ENCODE data around the gene DHRS2. TPM values are rescaled to one million over a fixed set of nuclear protein-coding genes. Genes with fewer than 3 reads are reported as not detected.
A peak's percentile ranks its signal among the peaks of the same experiment; 100 is the strongest.

DHRS2 gene
- total RNA-seq, 2 experiments from 2014 or later: 1.1 to 1.5 TPM

DNA sequence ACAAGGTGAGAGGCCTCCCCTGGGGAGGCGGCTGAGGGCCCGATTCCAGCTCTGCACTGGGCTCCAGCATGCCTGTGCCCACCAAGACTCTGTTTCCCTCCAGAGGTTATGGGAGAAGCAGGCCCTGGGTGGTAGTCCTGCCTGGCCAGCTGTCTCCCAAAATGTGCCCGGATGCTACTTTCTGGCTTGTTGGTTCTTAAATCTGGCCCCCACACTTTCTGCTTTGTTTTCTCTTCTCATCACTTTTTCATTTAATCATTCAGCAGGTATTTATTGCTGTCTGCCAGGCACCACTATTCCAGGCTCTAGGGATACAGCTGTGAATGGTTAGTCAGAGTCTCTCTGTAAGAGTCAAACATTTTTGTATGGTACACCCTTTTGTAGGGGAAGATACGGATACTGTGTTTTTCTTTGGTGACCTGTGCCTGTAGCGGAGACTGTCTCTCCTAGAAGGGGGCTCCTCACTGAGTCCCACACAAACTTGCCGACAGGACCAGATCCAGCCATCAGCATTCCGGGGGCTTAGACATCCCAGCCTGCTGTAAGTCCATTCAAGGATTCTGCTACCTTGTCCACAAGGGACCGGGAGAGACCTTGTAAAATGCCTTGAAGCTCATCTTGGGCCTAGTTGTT is 3.8 kb downstream of the DHRS2 start:
- H3K36me3 Mint-ChIP-seq (ENCODE audit: low read depth): no peaks in the 10 kb centered on the region
- peaks cover 2% of the 10 kb centered on the region for H3K9me3 Mint-ChIP-seq
- peaks cover 5% of the 10 kb centered on the region for H3K4me1 Mint-ChIP-seq
- no peak overlapping the region for H3K4me3 Mint-ChIP-seq
- CTCF ChIA-PET: interaction anchor here (2.8 kb wide), 1 partner anchor 9 kb away, joined by 24 read pairs; no protein-coding TSS in a partner anchor
- no peaks in the 10 kb centered on the region for H3K27me3 Mint-ChIP-seq
- POLR2A ChIA-PET: no interaction called here
- H3K27ac Mint-ChIP-seq: no peak overlapping the region
- DNase-seq: no peak

DNA sequence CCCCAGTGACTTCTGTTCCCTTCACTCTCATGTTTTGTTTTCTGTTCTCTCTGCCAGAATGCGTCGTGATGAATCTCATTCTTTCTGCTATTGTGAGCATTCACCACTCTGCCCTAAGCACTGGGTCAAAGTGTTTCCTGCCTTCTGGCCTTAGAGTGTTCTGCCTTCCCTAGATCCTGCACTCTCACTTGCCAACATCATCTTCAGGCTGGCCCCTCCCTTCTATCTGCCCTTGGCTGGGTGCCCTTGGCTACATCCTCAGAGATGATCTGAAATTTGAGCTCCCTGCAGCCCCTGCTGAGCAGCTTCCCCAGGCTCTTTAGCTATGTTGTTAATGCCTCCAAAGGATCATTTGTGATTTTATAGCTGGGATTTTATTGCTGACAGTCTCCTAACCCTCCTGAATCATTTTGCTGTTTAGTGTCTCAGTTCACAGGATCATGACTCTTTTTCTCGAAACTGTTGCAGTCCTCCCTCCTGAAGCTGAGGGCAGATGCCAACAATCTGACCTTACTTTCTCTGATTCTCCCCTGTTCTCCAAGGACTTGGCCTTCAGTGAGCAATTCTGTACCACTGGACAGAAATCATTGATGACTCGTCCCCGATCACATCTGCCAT is 4.5 kb downstream of the DHRS2 start:
- Mint-ChIP-seq H3K4me1 (peaks cover 8% of the 10 kb centered on the region), H3K4me3 (no peak overlapping the region), H3K27me3 (no peaks in the 10 kb centered on the region), H3K27ac (no peak overlapping the region), H3K36me3 (ENCODE audit: low read depth) (no peaks in the 10 kb centered on the region), H3K9me3 (peaks cover 2% of the 10 kb centered on the region)
- ChIA-PET POLR2A (no interaction called here), CTCF (interaction anchor here (2.8 kb wide), 1 partner anchor 9 kb away, joined by 24 read pairs; no protein-coding TSS in a partner anchor)
- no peak for DNase-seq

DNA sequence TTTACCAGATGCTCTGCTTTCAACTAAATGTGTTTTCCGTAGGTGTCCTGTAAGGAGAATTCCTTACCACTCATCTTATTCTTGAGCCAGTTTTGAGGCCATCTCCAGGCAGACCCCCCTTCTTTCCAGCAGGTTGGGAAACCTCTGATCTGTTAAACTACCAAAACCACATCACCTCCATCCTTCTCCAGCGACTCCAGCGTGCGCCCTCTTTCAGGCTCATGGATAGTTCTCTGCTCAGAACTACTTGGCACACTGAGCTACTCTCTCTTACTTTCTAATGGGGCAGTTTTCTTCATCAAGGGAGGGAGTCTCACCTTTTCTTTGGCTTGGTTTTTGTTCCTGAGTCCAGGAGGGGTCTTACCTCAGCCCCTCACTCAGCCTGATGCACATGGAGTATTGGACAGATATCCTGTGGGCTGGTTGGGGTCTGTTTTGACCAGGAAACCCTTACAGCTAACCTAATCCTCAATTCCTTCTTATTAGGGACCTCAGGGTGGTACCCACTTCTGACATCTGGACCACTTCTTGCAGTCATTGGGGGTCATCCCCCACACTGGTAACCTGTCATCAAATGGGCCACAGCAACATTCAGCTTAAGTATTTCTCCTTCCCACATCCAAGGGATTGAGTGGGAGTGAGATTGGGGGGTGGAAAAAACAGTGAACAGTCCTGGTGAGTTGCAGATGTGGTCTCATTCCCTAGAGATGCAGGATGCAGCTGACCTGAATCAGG is 5.2 kb downstream of the DHRS2 start:
- no peak for DNase-seq
- peaks cover 2% of the 10 kb centered on the region for H3K9me3 Mint-ChIP-seq
- POLR2A ChIA-PET: no interaction called here

DNA sequence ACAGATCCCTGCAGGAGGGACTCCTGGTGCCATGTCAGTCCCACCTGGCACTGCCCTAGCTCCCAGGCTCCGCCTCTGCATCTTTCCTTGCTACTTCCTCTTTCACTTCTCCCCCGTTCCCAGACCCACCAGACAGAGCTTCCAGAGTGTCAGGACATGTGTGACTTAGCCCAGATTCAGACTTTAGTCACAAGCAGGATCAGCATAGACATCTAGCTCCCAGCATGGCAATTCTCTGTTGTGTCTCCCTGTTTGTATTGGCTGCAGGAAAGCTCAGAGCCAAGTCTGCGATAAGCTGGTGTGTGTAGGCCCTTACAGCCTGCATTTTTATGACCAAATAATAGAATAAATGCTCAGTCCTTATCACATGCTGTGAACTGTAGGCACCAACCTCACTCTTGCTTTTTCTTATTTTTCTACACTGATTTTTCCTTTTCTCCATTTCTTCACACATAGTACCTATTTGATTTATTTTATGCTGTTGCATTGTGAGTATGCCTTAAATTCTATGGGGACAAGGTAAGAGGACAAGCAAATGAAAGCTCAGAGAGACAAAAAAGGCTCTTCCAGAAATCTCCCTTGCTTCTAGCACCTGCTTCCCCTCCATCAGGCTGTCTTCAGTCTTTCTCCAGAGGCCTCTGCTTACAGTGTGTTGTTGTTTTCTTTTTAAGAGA is 5.9 kb downstream of the DHRS2 start:
- no peaks in the 10 kb centered on the region for H3K27me3 Mint-ChIP-seq
- H3K4me3 Mint-ChIP-seq: no peak overlapping the region
- no peak for DNase-seq
- no peaks in the 10 kb centered on the region for H3K36me3 Mint-ChIP-seq (ENCODE audit: low read depth)
- H3K9me3 Mint-ChIP-seq: peaks cover under 1% of the 10 kb centered on the region
- ChIA-PET POLR2A (no interaction called here), CTCF (interaction anchor here (2.8 kb wide), 1 partner anchor 11 kb away, joined by 24 read pairs; no protein-coding TSS in a partner anchor)
- no peak overlapping the region for H3K27ac Mint-ChIP-seq
- peaks cover 15% of the 10 kb centered on the region for H3K4me1 Mint-ChIP-seq

More for the DNA sequence above, 5.2 kb downstream of the DHRS2 start:
- peaks cover 13% of the 10 kb centered on the region for H3K4me1 Mint-ChIP-seq
- H3K4me3 Mint-ChIP-seq: no peak overlapping the region
- CTCF ChIA-PET: interaction anchor here (2.8 kb wide), 1 partner anchor 10 kb away, joined by 24 read pairs; no protein-coding TSS in a partner anchor
- no peak overlapping the region for H3K27ac Mint-ChIP-seq
- no peaks in the 10 kb centered on the region for H3K27me3 Mint-ChIP-seq
- no peaks in the 10 kb centered on the region for H3K36me3 Mint-ChIP-seq (ENCODE audit: low read depth)

DNA sequence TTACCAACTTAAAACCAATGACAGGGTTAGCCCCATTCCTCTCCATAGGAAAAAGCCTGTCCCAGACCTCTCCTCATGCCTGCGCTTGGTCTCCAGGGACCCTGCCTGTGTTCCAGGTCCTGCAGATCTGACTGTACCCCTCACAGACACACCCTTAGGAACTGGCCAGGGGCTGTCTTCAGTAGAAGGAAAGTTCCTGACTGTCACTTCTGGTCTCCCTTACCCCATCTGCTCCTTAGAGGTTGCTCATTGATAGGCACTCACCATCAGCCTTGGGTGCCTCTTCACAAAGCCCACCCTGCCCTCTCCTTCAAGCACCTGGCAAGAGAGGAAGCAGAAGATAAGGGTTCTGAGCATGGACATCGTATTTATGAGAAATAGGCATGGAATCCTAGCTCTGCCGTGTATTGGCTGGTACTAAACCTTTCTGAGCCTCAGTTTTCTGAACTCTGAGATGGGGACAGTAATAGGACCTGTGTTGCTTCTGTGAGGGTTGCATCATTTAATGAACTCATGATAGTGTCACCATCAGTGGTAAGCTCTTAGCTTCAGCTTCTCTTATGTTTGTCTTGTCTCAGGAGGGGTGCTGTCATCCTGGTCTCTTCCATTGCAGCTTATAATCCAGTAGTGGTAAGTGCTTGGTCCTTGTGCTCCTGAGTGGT is 7.5 kb downstream of the DHRS2 start:
- H3K4me3 Mint-ChIP-seq: no peak overlapping the region
- no peak for DNase-seq
- H3K9me3 Mint-ChIP-seq: no peaks in the 10 kb centered on the region
- CTCF ChIA-PET: interaction anchor here (3.6 kb wide), 1 partner anchor 11 kb away, joined by 28 read pairs; no protein-coding TSS in a partner anchor
- no peak overlapping the region for H3K27ac Mint-ChIP-seq
- no peaks in the 10 kb centered on the region for H3K27me3 Mint-ChIP-seq
- no peaks in the 10 kb centered on the region for H3K36me3 Mint-ChIP-seq (ENCODE audit: low read depth)
- peaks cover 16% of the 10 kb centered on the region for H3K4me1 Mint-ChIP-seq
- POLR2A ChIA-PET: interaction anchor here (1.2 kb wide), 1 partner anchor 12 kb away, joined by 3 read pairs; no protein-coding TSS in a partner anchor

DNA sequence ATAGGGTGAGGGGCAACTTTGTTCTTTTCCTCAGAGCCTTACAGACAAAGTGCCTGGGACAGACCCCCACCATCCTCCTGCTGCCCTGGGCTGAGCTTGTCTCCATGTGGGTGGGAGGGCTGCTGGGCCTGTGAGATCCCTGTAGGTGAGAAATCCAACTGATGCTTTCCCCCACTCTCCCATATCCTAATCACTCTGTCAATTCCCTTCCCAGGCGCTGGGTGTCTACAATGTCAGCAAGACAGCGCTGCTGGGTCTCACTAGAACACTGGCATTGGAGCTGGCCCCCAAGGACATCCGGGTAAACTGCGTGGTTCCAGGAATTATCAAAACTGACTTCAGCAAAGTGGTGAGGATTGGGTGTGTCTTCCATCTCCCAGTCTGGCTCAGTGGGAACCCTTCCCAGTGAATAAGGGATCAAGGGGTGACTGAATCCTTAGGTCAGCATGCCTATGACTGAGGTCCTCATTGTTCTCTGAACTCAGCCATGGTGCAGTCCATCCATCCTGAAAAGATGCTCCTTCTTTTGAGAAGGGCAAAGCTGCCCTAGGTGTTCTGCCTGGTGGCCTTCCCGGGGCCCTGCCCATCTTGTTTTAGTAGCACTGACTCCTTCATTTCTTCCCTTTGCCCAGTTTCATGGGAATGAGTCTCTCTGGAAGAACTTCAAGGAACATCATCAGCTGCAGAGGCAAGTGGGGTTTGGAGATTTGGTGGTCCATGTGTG is 8.2 kb downstream of the DHRS2 start:
- H3K36me3 Mint-ChIP-seq (ENCODE audit: low read depth): no peaks in the 10 kb centered on the region
- no peaks in the 10 kb centered on the region for H3K27me3 Mint-ChIP-seq
- no peak overlapping the region for H3K4me3 Mint-ChIP-seq
- no peak for DNase-seq
- ChIA-PET CTCF (interaction anchor here (3.6 kb wide), 1 partner anchor 12 kb away, joined by 28 read pairs; no protein-coding TSS in a partner anchor), POLR2A (interaction anchor here (1.2 kb wide), 1 partner anchor 13 kb away, joined by 3 read pairs; no protein-coding TSS in a partner anchor)
- H3K4me1 Mint-ChIP-seq: peaks cover 14% of the 10 kb centered on the region
- H3K9me3 Mint-ChIP-seq: no peaks in the 10 kb centered on the region
- no peak overlapping the region for H3K27ac Mint-ChIP-seq

DNA sequence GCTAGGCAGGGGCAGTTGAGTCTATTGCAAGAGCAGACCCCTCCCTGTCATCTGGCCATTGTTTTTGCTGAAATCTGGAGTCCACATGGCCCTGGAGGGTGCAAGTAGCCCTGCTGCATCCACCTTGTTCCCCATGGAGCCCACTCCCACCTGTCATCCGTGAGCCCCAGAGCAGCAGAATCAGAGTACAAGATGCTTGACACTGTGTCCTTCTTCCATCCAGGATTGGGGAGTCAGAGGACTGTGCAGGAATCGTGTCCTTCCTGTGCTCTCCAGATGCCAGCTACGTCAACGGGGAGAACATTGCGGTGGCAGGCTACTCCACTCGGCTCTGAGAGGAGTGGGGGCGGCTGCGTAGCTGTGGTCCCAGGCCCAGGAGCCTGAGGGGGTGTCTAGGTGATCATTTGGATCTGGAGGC is 8.8 kb downstream of the DHRS2 start:
- CTCF ChIA-PET: interaction anchor here (3.6 kb wide), 1 partner anchor 13 kb away, joined by 28 read pairs; no protein-coding TSS in a partner anchor
- H3K4me3 Mint-ChIP-seq: no peak overlapping the region

DNA sequence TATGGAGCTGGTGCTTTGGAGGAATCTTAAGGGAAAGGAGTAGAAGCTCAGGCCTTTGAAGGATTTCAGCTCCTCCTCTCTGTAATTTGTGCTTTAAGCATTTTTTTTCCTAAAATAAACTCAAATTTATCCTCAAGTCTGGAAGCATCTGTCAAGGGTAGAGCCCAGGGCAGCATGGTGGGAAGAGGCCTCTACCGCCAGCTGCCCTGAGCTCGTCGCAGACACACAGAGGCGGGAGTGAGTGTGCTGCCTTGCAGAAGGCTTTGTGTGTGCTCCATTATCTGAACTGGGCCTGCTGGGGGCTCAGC is 9.3 kb downstream of the DHRS2 start:
- Mint-ChIP-seq H3K27ac (peak overlapping the region; percentile 18), H3K4me1 (peaks cover 14% of the 10 kb centered on the region), H3K27me3 (peaks cover 3% of the 10 kb centered on the region), H3K4me3 (no peak overlapping the region), H3K9me3 (no peaks in the 10 kb centered on the region), H3K36me3 (ENCODE audit: low read depth) (no peaks in the 10 kb centered on the region)
- ChIA-PET CTCF (interaction anchor here (3.6 kb wide), 1 partner anchor 13 kb away, joined by 28 read pairs; no protein-coding TSS in a partner anchor), POLR2A (interaction anchor here (1.2 kb wide), 1 partner anchor 13 kb away, joined by 3 read pairs; no protein-coding TSS in a partner anchor)
- no peak for DNase-seq

More for the DNA sequence above, 8.8 kb downstream of the DHRS2 start:
- Mint-ChIP-seq H3K27ac (no peak overlapping the region), H3K27me3 (no peaks in the 10 kb centered on the region), H3K9me3 (no peaks in the 10 kb centered on the region), H3K36me3 (ENCODE audit: low read depth) (no peaks in the 10 kb centered on the region), H3K4me1 (peaks cover 14% of the 10 kb centered on the region)
- POLR2A ChIA-PET: interaction anchor here (1.2 kb wide), 2 partner anchors 12 to 13 kb away, joined by 3 read pairs; no protein-coding TSS in a partner anchor
- DNase-seq: no peak

DNA sequence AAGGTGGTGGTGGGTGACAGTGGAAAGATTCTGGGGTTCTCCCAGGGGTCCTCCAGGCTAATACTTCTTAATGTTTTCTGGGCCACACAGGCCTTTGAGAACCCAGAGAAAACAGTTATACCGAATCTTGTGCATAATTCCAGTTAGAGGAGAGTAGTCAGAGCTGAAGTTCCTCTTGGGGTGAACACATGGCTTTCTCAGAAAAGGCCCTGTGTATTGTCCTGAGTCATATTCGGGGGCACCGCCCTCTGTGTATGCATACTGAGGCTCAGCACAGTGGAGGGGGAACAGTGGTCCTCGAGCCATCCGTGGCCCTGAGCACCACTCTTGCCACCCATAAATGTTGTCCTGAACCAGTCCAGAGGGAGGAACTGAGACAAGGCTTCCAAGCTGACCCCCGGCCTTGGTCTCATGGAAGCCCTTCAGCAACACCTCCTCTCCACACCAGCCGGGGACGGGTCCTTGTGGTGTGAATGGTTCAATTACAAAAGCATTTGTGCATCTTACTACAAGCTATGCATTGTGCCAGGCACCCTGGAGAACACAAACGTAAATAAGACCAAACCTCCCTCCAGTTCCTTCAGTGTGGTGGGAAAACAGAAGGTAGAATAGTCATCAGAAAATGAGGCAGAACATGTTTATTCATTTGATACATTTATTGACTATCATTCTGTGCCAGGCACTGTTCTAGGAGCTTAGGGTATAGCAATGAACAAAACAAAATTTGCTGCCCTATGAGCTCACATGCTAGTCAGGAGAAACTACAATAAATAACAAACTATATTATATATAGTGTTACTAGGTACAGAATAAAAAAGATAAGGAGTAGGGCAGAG is 9.9 kb downstream of the DHRS2 start:
- ChIA-PET CTCF (interaction anchor here (3.6 kb wide), 1 partner anchor 14 kb away, joined by 28 read pairs; no protein-coding TSS in a partner anchor), POLR2A (interaction anchor here (1.2 kb wide), 1 partner anchor 13 kb away, joined by 3 read pairs; no protein-coding TSS in a partner anchor)
- no peaks in the 10 kb centered on the region for H3K36me3 Mint-ChIP-seq (ENCODE audit: low read depth)
- peak overlapping the region; percentile 18 for H3K27ac Mint-ChIP-seq
- H3K27me3 Mint-ChIP-seq: peaks cover 3% of the 10 kb centered on the region
- H3K4me3 Mint-ChIP-seq: no peak overlapping the region
- no peak for DNase-seq
- H3K4me1 Mint-ChIP-seq: peaks cover 14% of the 10 kb centered on the region
- H3K9me3 Mint-ChIP-seq: no peaks in the 10 kb centered on the region

DNA sequence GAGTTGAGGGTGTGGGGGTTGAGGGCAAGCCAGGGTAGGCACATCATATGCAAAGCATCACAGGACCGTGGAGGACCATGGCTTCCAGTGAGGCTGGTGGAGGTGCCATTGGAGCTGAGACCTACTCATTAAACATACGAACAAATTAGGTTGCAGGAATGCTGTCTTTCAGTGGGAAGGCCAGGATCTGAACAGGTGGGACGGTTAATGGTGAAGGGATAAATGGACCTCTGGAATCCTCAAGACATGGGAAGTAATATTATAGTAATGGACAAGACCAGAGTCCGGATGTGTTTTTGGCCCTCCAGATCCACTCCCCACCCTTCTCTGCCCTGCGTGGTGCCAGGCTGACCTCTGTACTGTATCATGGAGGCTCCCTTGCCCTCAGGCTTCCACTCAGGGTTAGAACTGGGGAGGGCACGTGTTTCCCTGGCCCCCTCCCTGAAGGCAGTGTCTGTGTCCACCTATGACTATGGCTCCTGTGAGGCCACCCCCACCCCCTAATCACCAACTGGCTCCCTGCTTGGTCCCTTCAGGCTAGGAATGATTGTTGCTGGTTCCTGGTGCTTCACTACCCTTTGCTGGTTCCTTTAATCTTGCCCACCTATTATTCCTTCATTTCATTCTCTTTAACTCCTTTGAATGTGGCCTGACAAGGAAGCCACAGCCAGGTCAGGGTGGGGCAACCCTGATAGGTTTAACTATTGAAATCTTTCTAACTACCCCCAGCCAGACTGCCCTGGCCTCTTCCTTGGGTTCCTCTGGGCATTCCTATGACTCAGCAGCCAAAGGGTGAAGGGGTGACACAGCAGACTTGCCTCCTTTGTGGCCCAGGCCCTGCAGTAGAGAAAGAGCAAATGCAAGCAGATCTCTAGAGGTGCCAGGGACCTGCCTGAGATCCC is 10.7 kb downstream of the DHRS2 start:
- H3K4me1 Mint-ChIP-seq: peaks cover 14% of the 10 kb centered on the region
- DNase-seq: no peak
- no peaks in the 10 kb centered on the region for H3K9me3 Mint-ChIP-seq
- ChIA-PET CTCF (interaction anchor here (1.9 to 3.6 kb wide), 2 partner anchors 15 kb away, joined by 11 to 28 read pairs; no protein-coding TSS in a partner anchor), POLR2A (no interaction called here)
- no peak overlapping the region for H3K4me3 Mint-ChIP-seq
- no peaks in the 10 kb centered on the region for H3K36me3 Mint-ChIP-seq (ENCODE audit: low read depth)
- no peak overlapping the region for H3K27ac Mint-ChIP-seq
- H3K27me3 Mint-ChIP-seq: peaks cover 3% of the 10 kb centered on the region

Data from activated CD4-positive, alpha-beta memory T cell treated with anti-CD3 and anti-CD28 coated beads, Interleukin-2, amount 10 ng/mL, durations not matched to agents 7 days and 5 days (primary cell).